ENCODE results near the gene RTBDN.
"Not testable (repeated sequence)": the region's sequence is repeated elsewhere in the genome, so short reads cannot be mapped to it uniquely, and the experiment has no call there.

The RTBDN gene

GRCh38 chr19:12858041-12858928 is 23.9 kb upstream of the RTBDN start:
- no peak for DNase-seq (ENCODE audit: low read depth in 3 of 3)

- DNase-seq (ENCODE audit: low read depth in 3 of 3): no peak
Observed at GRCh38 chr19:12856653-12857052, 22.3 kb upstream of the RTBDN start.

GRCh38 chr19:12847159-12848139 is 13.1 kb upstream of the RTBDN start:
- DNase-seq (ENCODE audit: low read depth in 3 of 3): peak; percentile 70 to 83 (median 74)

GRCh38 chr19:12846613-12847012 is 12.2 kb upstream of the RTBDN start:
- not testable (repeated sequence) for DNase-seq (ENCODE audit: low read depth in 3 of 3)

GRCh38 chr19:12843999-12844732 is 9.8 kb upstream of the RTBDN start:
- DNase-seq (ENCODE audit: low read depth in 3 of 3): no peak

GRCh38 chr19:12843328-12843727 is 8.9 kb upstream of the RTBDN start:
- no peak for DNase-seq (ENCODE audit: low read depth in 3 of 3)

GRCh38 chr19:12842511-12842910 is 8.1 kb upstream of the RTBDN start:
- no peak for DNase-seq (ENCODE audit: low read depth in 3 of 3)

GRCh38 chr19:12841094-12841493 is 6.7 kb upstream of the RTBDN start:
- DNase-seq (ENCODE audit: low read depth in 3 of 3): no peak

GRCh38 chr19:12840091-12841079 is 6.0 kb upstream of the RTBDN start:
- DNase-seq (ENCODE audit: low read depth in 3 of 3): no peak

GRCh38 chr19:12838886-12839756 is 4.7 kb upstream of the RTBDN start:
- no peak for DNase-seq (ENCODE audit: low read depth in 3 of 3)

- DNase-seq (ENCODE audit: low read depth in 3 of 3): no peak
Observed at GRCh38 chr19:12838182-12838885, 4.0 kb upstream of the RTBDN start, which contains the start of gene MAST1. TSS of gene MAST1 (plus strand) at chr19:12838515. CDS start at chr19:12838573, 58 bp downstream.

- no peak for DNase-seq (ENCODE audit: low read depth in 3 of 3)
Observed at GRCh38 chr19:12837225-12837624, 2.8 kb upstream of the RTBDN start.

- no peak for DNase-seq (ENCODE audit: low read depth in 3 of 3)
Observed at GRCh38 chr19:12836529-12836863, 2.1 kb upstream of the RTBDN start.

- no peak for DNase-seq (ENCODE audit: low read depth in 3 of 3)
Observed at GRCh38 chr19:12834976-12835757, 788 bp upstream of the RTBDN start.

- DNase-seq (ENCODE audit: low read depth in 3 of 3): no peak
Observed at GRCh38 chr19:12833738-12834565, 427 bp downstream of the RTBDN start.

GRCh38 chr19:12833418-12833737 is 1.0 kb downstream of the RTBDN start:
- no peak for DNase-seq (ENCODE audit: low read depth in 3 of 3)

GRCh38 chr19:12828494-12828893 is 5.9 kb downstream of the RTBDN start:
- DNase-seq (ENCODE audit: low read depth in 3 of 3): no peak
